ENCODE results near the gene FHAD1. TPM values are rescaled to one million over a fixed set of nuclear protein-coding genes. Genes with fewer than 3 reads are reported as not detected.

FHAD1 gene
- total and polyA plus RNA-seq, 2 donors (not counting 1 experiment from before 2014, with no cell fraction given) = not detected

DNA sequence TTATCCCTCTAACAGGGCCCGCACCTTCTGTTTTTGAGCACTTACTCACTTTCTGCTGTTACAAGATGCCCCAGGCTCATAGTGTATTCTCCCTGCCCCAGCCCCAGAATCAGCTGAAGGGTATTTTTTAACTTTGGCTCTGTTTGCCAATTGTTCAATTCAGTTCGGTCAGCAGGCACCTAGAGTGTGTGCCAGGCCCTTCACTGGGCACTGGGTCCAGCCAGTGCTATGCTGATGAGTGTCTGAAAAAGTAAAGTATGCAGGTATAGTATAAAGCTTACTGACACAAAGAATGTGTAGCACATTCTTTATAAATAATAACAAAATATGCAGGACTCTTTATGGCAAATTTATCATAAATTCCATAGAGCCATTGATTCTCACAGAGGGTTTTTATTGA is 35.0 kb downstream of the FHAD1 start:
- Mint-ChIP-seq H3K27me3 (peaks cover 22% of the 10 kb centered on the region), H3K9me3 (ENCODE audit: insufficient read depth) (no peaks in the 10 kb centered on the region), H3K4me1 (no peaks in the 10 kb centered on the region), H3K4me3 (no peak overlapping the region), H3K27ac (no peak overlapping the region)
- no peak overlapping the region for H3K9ac ChIP-seq (ENCODE audit: low read length)
- no peaks in the 10 kb centered on the region for H3K36me3 ChIP-seq (replicated peaks in 1 of 2; ENCODE audit: control extremely low read depth in 1 of 2, control insufficient read depth in 1 of 2, extremely low read depth in 1 of 2, insufficient read depth in 2 of 2, low read length in 1 of 2)
- ATAC-seq (ENCODE audit: low read depth) (no peak), DNase-seq (no peak)
- TF ChIP-seq EZH2 (IDR thresholded peaks at IDR 0.05; ENCODE audit: borderline replicate concordance, insufficient read depth, low read depth, low read length, poor library complexity, severe bottlenecking) = no peak
- TF ChIP-seq, protein P1, sequence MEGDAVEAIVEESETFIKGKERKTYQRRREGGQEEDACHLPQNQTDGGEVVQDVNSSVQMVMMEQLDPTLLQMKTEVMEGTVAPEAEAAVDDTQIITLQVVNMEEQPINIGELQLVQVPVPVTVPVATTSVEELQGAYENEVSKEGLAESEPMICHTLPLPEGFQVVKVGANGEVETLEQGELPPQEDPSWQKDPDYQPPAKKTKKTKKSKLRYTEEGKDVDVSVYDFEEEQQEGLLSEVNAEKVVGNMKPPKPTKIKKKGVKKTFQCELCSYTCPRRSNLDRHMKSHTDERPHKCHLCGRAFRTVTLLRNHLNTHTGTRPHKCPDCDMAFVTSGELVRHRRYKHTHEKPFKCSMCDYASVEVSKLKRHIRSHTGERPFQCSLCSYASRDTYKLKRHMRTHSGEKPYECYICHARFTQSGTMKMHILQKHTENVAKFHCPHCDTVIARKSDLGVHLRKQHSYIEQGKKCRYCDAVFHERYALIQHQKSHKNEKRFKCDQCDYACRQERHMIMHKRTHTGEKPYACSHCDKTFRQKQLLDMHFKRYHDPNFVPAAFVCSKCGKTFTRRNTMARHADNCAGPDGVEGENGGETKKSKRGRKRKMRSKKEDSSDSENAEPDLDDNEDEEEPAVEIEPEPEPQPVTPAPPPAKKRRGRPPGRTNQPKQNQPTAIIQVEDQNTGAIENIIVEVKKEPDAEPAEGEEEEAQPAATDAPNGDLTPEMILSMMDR (IDR thresholded peaks at IDR 0.05) = no peak
- H3K27ac ChIP-seq (ENCODE audit: low read length in 2 of 2) = no peak overlapping the region
- intact Hi-C loops (cut with micrococcal nuclease) = no loop called here
- H3K4me3 ChIP-seq (ENCODE audit: control extremely low read depth in 1 of 5, extremely low read depth in 1 of 5, insufficient read depth in 1 of 5, low read depth in 2 of 5, low read length in 4 of 5) = no peak overlapping the region
- CTCF ChIA-PET = no interaction called here
- no peak overlapping the region for H2AFZ ChIP-seq (ENCODE audit: insufficient read depth, low read depth, low read length, poor library complexity, severe bottlenecking)
- POLR2A ChIA-PET = no interaction called here
- H3K79me2 ChIP-seq (ENCODE audit: control insufficient read depth, insufficient read depth, low read length) = no peaks in the 10 kb centered on the region
- peaks cover 0 to 3% (median 0%) of the 10 kb centered on the region in 4 experiments for H3K27me3 ChIP-seq (replicated peaks in 1 of 4; ENCODE audit: control extremely low read depth in 1 of 4, control insufficient read depth in 3 of 4, insufficient read depth in 4 of 4, low read length in 3 of 4)
- no peak overlapping the region for H3K4me2 ChIP-seq (replicated peaks; ENCODE audit: low read depth, low read length, poor library complexity, severe bottlenecking)
- WGBS (ENCODE audit: insufficient coverage) = 75% methylated on average over 2 of the region's 2 CpGs
- no peaks in the 10 kb centered on the region for H4K20me1 ChIP-seq (ENCODE audit: control insufficient read depth, insufficient read depth, low read length, poor library complexity, severe bottlenecking)
- no peaks in the 10 kb centered on the region for H3K4me1 ChIP-seq (ENCODE audit: control insufficient read depth in 2 of 2, insufficient read depth in 2 of 2, low read length in 2 of 2)
- peaks cover 0 to 8% (median 0%) of the 10 kb centered on the region in 3 donors for H3K9me3 ChIP-seq (ENCODE audit: control extremely low read depth in 1 of 3, control insufficient read depth in 2 of 3, insufficient read depth in 1 of 3, low read length in 2 of 3)

DNA sequence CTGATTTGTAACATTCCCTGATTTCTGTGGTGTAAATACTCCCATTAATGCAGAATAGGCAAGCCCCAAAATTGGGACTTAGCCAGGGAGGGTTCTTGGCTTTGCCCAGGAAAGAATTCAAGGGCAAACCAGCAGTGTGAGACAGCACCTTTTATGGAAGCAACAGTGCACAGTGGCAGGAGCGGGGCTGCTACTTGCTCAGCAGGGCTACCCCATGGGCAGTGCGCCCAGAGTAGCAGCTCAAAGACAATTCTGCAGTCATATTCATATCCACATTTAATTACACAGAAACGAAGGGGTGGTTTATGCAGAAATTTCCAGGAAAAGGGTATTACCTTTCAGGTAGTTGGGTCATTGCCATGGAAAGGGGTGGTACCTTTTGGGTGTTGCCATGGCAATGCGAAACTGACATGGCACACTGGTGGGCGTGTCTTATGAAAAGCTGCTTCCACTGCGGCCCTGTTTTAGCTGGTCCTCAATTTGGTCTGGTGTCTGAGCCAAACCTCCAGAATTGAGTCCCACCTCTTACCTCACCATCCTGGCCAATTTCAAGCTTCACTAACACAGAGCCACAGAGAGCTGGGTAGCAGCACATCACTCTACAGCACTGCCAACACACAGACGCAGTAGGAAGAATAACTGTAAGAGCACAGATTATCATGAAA is 35.9 kb downstream of the FHAD1 start:
- ATAC-seq (ENCODE audit: low read depth) = no peak
- Mint-ChIP-seq H3K9me3 (ENCODE audit: insufficient read depth) (no peaks in the 10 kb centered on the region), H3K27me3 (peaks cover 19% of the 10 kb centered on the region), H3K4me1 (no peaks in the 10 kb centered on the region), H3K4me3 (no peak overlapping the region), H3K27ac (no peak overlapping the region)
- ChIA-PET CTCF (no interaction called here), POLR2A (no interaction called here)
- intact Hi-C loops (cut with micrococcal nuclease) = no loop called here
- TF ChIP-seq EZH2 (IDR thresholded peaks at IDR 0.05; ENCODE audit: borderline replicate concordance, insufficient read depth, low read depth, low read length, poor library complexity, severe bottlenecking) = no peak
- TF ChIP-seq, protein P1 (IDR thresholded peaks at IDR 0.05) = no peak
- Histone ChIP-seq H3K27ac (ENCODE audit: low read length in 2 of 2) (no peak overlapping the region), H2AFZ (ENCODE audit: insufficient read depth, low read depth, low read length, poor library complexity, severe bottlenecking) (no peak overlapping the region), H3K4me1 (ENCODE audit: control insufficient read depth in 2 of 2, insufficient read depth in 2 of 2, low read length in 2 of 2) (no peaks in the 10 kb centered on the region), H3K79me2 (ENCODE audit: control insufficient read depth, insufficient read depth, low read length) (no peaks in the 10 kb centered on the region), H3K27me3 (replicated peaks in 1 of 4; ENCODE audit: control extremely low read depth in 1 of 4, control insufficient read depth in 3 of 4, insufficient read depth in 4 of 4, low read length in 3 of 4) (peaks cover 0 to 3% (median 0%) of the 10 kb centered on the region in 4 experiments), H3K9me3 (ENCODE audit: control extremely low read depth in 1 of 3, control insufficient read depth in 2 of 3, insufficient read depth in 1 of 3, low read length in 2 of 3) (peaks cover 0 to 13% (median 0%) of the 10 kb centered on the region in 3 donors), H3K4me3 (ENCODE audit: control extremely low read depth in 1 of 5, extremely low read depth in 1 of 5, insufficient read depth in 1 of 5, low read depth in 2 of 5, low read length in 4 of 5) (no peak overlapping the region), H3K4me2 (replicated peaks; ENCODE audit: low read depth, low read length, poor library complexity, severe bottlenecking) (no peak overlapping the region), H3K36me3 (replicated peaks in 1 of 2; ENCODE audit: control extremely low read depth in 1 of 2, control insufficient read depth in 1 of 2, extremely low read depth in 1 of 2, insufficient read depth in 2 of 2, low read length in 1 of 2) (no peaks in the 10 kb centered on the region), H4K20me1 (ENCODE audit: control insufficient read depth, insufficient read depth, low read length, poor library complexity, severe bottlenecking) (no peaks in the 10 kb centered on the region), H3K9ac (ENCODE audit: low read length) (no peak overlapping the region)
- WGBS (ENCODE audit: insufficient coverage) = 96% methylated on average over 3 of the region's 7 CpGs
- DNase-seq = no peak
